ENCODE measurements around the gene ZNF644.

Gene ZNF644

GRCh38 chr1:91036894-91037829, 15.3 kb upstream of the ZNF644 start:
- Histone ChIP-seq H3K4me3 (ENCODE audit: low read depth, low read length, poor library complexity, severe bottlenecking) (no peak overlapping the region), H3K9ac (ENCODE audit: low read length) (no peak overlapping the region)

GRCh38 chr1:91032349-91032748, 10.5 kb upstream of the ZNF644 start:
- Histone ChIP-seq H4K20me1 (ENCODE audit: insufficient read depth, low read length) (no peaks in the 10 kb centered on the region), H3K79me2 (ENCODE audit: insufficient read depth, low read length) (no peaks in the 10 kb centered on the region), H3K9me3 (ENCODE audit: low read length) (no peaks in the 10 kb centered on the region), H3K4me3 (ENCODE audit: low read depth, low read length, poor library complexity, severe bottlenecking) (no peak overlapping the region), H3F3A (ENCODE audit: insufficient read depth, low read length) (no peaks in the 10 kb centered on the region), H3K4me1 (ENCODE audit: insufficient read depth, low read length, severe bottlenecking) (no peaks in the 10 kb centered on the region), H3K27me3 (ENCODE audit: insufficient read depth, low read length) (no peaks in the 10 kb centered on the region), H3K36me3 (ENCODE audit: insufficient read depth, low read length) (no peaks in the 10 kb centered on the region), H3K9ac (ENCODE audit: low read length) (no peak overlapping the region), H2AFZ (ENCODE audit: low read length) (no peak overlapping the region), H3K9me2 (ENCODE audit: low read depth, low read length) (no peaks in the 10 kb centered on the region), H3K4me2 (ENCODE audit: low read length) (no peak overlapping the region), H3K27ac (ENCODE audit: low read depth, low read length, poor library complexity, severe bottlenecking) (no peak overlapping the region)
- no peak for TF ChIP-seq CTCF (IDR thresholded peaks at IDR 0.05; ENCODE audit: low read length)
- no peak for TF ChIP-seq EZH2 (IDR thresholded peaks at IDR 0.05; ENCODE audit: borderline replicate concordance, low read length)

More at GRCh38 chr1:91036894-91037829, 15.3 kb upstream of the ZNF644 start:
- Histone ChIP-seq H3K9me2 (ENCODE audit: low read depth, low read length) (no peaks in the 10 kb centered on the region), H3K9me3 (ENCODE audit: low read length) (no peaks in the 10 kb centered on the region), H3K27ac (ENCODE audit: low read depth, low read length, poor library complexity, severe bottlenecking) (no peak overlapping the region), H3K27me3 (ENCODE audit: insufficient read depth, low read length) (no peaks in the 10 kb centered on the region), H3K4me2 (ENCODE audit: low read length) (no peak overlapping the region), H4K20me1 (ENCODE audit: insufficient read depth, low read length) (no peaks in the 10 kb centered on the region), H3K4me1 (ENCODE audit: insufficient read depth, low read length, severe bottlenecking) (no peaks in the 10 kb centered on the region), H2AFZ (ENCODE audit: low read length) (no peak overlapping the region), H3F3A (ENCODE audit: insufficient read depth, low read length) (no peaks in the 10 kb centered on the region), H3K79me2 (ENCODE audit: insufficient read depth, low read length) (no peaks in the 10 kb centered on the region), H3K36me3 (ENCODE audit: insufficient read depth, low read length) (no peaks in the 10 kb centered on the region)
- TF ChIP-seq EZH2 (IDR thresholded peaks at IDR 0.05; ENCODE audit: borderline replicate concordance, low read length): no peak
- no peak for TF ChIP-seq CTCF (IDR thresholded peaks at IDR 0.05; ENCODE audit: low read length)

GRCh38 chr1:91031081-91031480, 9.2 kb upstream of the ZNF644 start:
- Histone ChIP-seq H3K79me2 (ENCODE audit: insufficient read depth, low read length) (no peaks in the 10 kb centered on the region), H3K9me3 (ENCODE audit: low read length) (no peaks in the 10 kb centered on the region), H2AFZ (ENCODE audit: low read length) (no peak overlapping the region), H3K4me3 (ENCODE audit: low read depth, low read length, poor library complexity, severe bottlenecking) (no peak overlapping the region), H3K9ac (ENCODE audit: low read length) (no peak overlapping the region), H3K4me1 (ENCODE audit: insufficient read depth, low read length, severe bottlenecking) (no peaks in the 10 kb centered on the region), H4K20me1 (ENCODE audit: insufficient read depth, low read length) (no peaks in the 10 kb centered on the region), H3F3A (ENCODE audit: insufficient read depth, low read length) (no peaks in the 10 kb centered on the region), H3K27me3 (ENCODE audit: insufficient read depth, low read length) (no peaks in the 10 kb centered on the region), H3K9me2 (ENCODE audit: low read depth, low read length) (no peaks in the 10 kb centered on the region), H3K36me3 (ENCODE audit: insufficient read depth, low read length) (no peaks in the 10 kb centered on the region), H3K27ac (ENCODE audit: low read depth, low read length, poor library complexity, severe bottlenecking) (no peak overlapping the region), H3K4me2 (ENCODE audit: low read length) (no peak overlapping the region)
- TF ChIP-seq CTCF (IDR thresholded peaks at IDR 0.05; ENCODE audit: low read length) (no peak), EZH2 (IDR thresholded peaks at IDR 0.05; ENCODE audit: borderline replicate concordance, low read length) (no peak)
